Ishikawa (cell line): ENCODE data around the gene WASHC4.

ENCODE experiments used
- CEBPB ChIP-seq: IDR thresholded peaks from 2 replicates; pipeline ENCODE4 v1.6.1; 2012
- CREB1 ChIP-seq: IDR thresholded peaks from 2 replicates; pipeline ENCODE4 v1.6.1; 2012; ENCODE audit warnings: low read depth
- EGR1 ChIP-seq: IDR thresholded peaks from 2 replicates; pipeline ENCODE4 v1.6.1; 2012
- EP300 ChIP-seq: IDR thresholded peaks from 2 replicates; pipeline ENCODE4 v1.6.1; 2012; ENCODE audit warnings: borderline replicate concordance
- FOXM1 ChIP-seq: IDR thresholded peaks from 2 replicates; pipeline ENCODE4 v1.6.1; 2012; ENCODE audit warnings: low read depth, borderline replicate concordance
- TAF1 ChIP-seq: IDR thresholded peaks from 2 replicates; pipeline ENCODE4 v1.6.1; 2012; ENCODE audit warnings: low read depth, mild to moderate bottlenecking
- YY1 ChIP-seq: IDR thresholded peaks from 2 replicates; pipeline ENCODE4 v1.6.1; 2012; ENCODE audit warnings: low read depth
- TF ChIP-seq, protein P1 (sequence below): IDR thresholded peaks from 2 replicates; pipeline ENCODE4 v1.6.1; 2012
- TF ChIP-seq, protein P2 (sequence below): IDR thresholded peaks from 2 replicates; pipeline ENCODE4 v1.6.1; 2012; ENCODE audit warnings: low read depth, mild to moderate bottlenecking
- TF ChIP-seq, protein P3 (sequence below): IDR thresholded peaks from 2 replicates; pipeline ENCODE4 v1.6.1; 2012

DNA sequence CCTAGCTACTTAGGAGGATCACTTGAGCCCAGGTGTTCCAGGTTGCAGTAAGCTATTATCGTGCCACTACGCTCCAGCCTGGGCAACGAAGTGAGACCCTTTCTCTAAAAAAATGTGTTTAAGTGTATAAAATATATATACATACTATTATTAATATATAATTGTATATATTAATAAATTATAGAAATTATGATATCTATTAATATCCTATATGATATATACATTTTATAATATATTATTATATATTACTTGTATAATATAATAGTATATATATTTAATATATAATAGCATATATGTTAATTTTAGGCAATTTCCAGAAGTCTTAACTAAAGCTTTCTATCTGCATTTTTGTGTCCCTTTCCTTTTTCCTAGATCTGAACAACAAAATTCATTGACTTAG is 35.5 kb upstream of the WASHC4 start:
- no peak for TF ChIP-seq FOXM1
- no peak for TF ChIP-seq EP300
- TF ChIP-seq TAF1: no peak
- no peak for TF ChIP-seq CEBPB
- TF ChIP-seq YY1: no peak
- TF ChIP-seq, protein P1, sequence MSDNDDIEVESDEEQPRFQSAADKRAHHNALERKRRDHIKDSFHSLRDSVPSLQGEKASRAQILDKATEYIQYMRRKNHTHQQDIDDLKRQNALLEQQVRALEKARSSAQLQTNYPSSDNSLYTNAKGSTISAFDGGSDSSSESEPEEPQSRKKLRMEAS: no peak
- no peak for TF ChIP-seq CREB1
- TF ChIP-seq EGR1: no peak
- TF ChIP-seq, protein P2, sequence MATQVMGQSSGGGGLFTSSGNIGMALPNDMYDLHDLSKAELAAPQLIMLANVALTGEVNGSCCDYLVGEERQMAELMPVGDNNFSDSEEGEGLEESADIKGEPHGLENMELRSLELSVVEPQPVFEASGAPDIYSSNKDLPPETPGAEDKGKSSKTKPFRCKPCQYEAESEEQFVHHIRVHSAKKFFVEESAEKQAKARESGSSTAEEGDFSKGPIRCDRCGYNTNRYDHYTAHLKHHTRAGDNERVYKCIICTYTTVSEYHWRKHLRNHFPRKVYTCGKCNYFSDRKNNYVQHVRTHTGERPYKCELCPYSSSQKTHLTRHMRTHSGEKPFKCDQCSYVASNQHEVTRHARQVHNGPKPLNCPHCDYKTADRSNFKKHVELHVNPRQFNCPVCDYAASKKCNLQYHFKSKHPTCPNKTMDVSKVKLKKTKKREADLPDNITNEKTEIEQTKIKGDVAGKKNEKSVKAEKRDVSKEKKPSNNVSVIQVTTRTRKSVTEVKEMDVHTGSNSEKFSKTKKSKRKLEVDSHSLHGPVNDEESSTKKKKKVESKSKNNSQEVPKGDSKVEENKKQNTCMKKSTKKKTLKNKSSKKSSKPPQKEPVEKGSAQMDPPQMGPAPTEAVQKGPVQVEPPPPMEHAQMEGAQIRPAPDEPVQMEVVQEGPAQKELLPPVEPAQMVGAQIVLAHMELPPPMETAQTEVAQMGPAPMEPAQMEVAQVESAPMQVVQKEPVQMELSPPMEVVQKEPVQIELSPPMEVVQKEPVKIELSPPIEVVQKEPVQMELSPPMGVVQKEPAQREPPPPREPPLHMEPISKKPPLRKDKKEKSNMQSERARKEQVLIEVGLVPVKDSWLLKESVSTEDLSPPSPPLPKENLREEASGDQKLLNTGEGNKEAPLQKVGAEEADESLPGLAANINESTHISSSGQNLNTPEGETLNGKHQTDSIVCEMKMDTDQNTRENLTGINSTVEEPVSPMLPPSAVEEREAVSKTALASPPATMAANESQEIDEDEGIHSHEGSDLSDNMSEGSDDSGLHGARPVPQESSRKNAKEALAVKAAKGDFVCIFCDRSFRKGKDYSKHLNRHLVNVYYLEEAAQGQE: no peak
- TF ChIP-seq, protein P3, sequence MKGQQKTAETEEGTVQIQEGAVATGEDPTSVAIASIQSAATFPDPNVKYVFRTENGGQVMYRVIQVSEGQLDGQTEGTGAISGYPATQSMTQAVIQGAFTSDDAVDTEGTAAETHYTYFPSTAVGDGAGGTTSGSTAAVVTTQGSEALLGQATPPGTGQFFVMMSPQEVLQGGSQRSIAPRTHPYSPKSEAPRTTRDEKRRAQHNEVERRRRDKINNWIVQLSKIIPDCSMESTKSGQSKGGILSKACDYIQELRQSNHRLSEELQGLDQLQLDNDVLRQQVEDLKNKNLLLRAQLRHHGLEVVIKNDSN: no peak
